GM12873 (cell line): Measurements from ENCODE around the gene RGS18.

ENCODE experiments used
- CTCF ChIP-seq: IDR thresholded peaks from 2 replicates; pipeline ENCODE4 v1.5.1; 2012; ENCODE audit warnings: low read depth, mild to moderate bottlenecking, moderate library complexity, low read length, control low read depth; ENCODE audit not compliant: insufficient read depth; ENCODE audit errors: missing control alignments

The RGS18 gene

DNA sequence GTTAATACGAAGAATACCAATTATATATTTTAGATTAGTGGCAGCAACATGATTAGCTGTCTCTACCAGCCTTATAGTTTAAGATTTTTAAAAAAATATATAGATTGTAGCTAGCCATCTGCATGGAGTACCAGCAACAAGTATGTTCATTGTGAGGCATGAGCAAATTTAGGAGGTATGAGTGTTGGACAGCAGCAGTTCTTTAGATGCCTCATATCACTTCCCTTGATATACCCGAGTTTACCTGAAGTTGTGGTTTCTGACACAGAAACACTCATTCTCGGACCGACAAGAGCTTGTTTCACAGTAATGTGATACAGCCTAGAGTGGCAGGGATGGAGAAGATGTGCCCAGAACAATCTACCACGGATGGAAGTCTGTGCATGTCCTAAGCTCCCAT is 69.1 kb downstream of the RGS18 start:
- no peak for TF ChIP-seq CTCF

DNA sequence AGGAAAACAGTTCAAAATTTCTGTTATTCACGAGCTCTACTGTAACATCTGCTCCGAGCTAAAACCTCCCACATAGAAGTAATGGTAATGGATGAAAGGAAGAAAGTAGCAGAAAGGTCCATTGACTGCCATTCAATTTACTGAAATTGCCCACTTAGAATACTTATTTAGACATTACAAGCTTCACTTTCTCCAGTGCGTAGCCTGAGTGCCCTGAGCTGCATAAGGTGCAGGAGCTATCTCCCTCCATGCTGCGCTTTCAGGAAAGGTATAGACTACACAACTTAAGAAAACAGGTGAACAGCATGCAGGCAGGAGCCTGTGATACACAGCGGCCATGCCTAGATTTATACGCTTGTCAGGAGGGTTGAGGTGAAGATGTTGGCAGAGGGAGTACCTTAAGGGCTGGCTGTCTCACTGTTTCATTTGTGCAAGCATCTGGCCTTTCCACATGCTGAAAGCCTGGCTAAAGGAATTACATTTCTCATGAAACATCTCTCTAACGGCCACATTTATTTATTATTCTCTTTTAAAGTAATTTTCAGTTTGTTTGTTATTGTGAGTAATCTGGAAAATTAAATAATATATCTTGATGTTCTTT is 74.7 kb downstream of the RGS18 start:
- TF ChIP-seq CTCF, result no peak

GRCh38 chr1:192235127-192235526 is 76.9 kb downstream of the RGS18 start:
- TF ChIP-seq CTCF, result no peak
